ENCODE results near the gene MS4A4A.
"Not testable (repeated sequence)": the region's sequence is repeated elsewhere in the genome, so short reads cannot be mapped to it uniquely, and the experiment has no call there.

MS4A4A gene

DNA sequence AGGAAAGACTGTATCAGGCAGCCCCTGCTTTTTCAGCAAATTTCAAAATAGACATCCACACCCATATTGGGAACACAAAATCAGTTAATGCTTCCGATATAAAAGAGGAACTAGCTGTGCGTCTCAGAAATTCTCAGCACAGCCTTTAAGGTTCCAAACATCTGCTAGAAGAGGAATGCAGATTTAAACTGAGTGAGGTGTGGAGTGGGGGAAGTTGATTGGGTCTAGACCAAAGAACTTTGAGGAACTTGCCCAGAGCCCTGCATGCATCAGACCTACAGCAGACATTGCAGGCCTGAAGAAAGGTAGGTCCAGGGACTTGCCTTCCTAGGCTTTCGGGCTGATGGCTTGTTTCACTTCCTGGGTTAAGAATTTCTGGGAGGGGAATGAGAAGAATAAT is at the start of gene MS4A4A:
TSS of gene MS4A4A (plus strand) at position 255 of the 400 bp plus-strand sequence. CDS start at position 265, 10 bp downstream.
- peak; percentile 82 for DNase-seq

DNA sequence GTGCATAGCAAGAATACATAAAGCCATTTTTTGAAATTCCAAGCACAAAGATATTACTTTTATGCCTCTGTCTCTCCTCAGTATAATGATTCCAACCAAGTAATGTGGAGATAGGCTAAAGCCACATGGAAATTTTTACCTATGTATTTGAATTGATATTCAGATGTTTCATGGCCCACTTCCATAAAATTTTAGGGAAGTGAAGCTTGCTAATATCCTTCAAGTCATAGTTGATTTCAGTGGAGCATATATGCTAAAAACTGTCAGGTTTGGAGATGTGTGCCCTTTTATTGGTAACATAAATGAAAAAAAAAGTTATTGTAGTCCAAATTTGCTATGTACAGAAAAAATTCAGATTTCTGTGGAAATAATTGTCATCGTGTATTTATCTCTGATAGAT is 49.8 kb upstream of the MS4A4A start:
- peak; percentile 34 for DNase-seq

DNA sequence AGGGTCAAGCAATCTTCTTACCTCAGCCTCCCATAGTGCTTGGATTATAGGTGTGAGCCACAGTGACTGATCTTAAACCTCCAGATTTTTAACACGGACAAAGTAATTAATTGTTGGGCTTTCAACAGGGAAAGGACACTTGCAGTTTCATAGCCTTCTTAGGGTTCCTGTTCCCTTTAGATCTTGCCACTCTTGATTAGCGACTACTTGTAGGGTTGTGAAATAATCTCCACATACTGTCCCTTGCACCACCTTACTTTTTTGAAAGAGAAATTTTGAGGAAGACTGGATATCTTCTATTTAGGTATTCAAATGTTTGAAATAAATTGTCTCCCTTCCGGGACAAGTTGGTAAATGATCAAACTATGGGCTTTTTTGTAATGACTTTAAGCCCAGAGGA is 45.1 kb upstream of the MS4A4A start:
- peak; percentile 72 for DNase-seq

DNA sequence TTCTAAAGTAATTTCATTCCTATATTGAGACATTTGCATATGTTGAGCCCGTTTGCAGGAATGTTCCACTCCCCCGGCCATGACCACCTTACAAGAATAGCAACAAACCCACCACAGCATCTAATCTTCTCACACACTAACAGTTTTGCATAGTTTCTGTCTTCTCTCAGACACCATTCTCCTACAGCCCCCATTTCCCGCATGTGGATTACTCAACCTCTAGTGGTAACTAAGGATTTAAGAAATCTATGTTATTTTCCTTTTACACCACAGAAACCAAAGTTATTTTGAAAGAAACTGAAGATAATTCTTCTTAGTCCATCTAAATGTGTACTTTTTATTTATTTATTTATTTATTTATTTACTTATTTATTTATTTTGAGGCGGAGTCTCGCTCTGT is 39.8 kb upstream of the MS4A4A start:
- peak; percentile 17 for DNase-seq

DNA sequence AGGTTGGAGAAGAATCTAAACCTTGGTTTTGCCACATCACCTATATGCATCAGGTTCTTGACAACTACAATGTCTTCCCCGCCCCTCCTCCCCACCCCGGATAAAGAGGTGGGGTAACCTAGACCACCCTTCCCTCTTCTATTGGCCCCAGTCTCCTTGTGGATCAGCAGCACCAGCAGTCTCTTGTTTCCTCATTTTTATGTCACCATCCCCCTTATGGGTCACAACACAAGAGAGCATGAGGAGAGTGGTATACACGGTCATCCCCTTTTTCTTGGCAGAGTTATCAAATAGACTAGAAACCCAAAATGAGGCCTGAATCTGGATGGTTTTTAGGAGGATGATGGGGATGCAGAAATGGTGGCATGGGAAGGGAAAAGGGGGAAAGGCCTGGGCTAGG is 38.7 kb upstream of the MS4A4A start:
- DNase-seq = no peak

DNA sequence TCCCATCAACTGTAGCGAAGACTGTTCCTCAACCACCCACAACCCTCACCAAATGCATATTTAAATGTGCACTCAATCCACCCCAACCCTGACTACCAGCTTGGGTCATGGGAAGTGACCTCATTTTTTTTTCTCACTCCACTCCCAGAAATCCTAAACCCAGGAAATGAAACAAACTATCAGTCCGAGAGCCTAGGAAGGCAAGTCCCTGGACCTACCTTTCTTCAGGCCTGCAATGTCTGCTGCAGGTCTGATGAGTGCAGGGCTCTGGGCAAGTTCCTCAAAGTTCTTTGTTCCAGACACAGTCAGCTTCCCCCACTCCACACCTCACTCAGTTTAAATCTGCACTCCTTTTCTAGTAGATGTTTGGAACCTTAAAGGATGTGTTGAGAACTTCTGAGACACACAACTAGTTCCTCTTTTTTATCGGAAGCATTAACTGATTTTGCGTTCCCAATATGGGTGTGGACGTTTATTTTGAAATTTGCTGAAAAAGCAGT is 37.7 kb upstream of the MS4A4A start, which contains the start of gene MS4A4E:
TSS of gene MS4A4E (minus strand) at position 398 of the 500 bp plus-strand sequence. CDS start 13,082 bp downstream, outside the sequence.
- peak; percentile 64 for DNase-seq

DNA sequence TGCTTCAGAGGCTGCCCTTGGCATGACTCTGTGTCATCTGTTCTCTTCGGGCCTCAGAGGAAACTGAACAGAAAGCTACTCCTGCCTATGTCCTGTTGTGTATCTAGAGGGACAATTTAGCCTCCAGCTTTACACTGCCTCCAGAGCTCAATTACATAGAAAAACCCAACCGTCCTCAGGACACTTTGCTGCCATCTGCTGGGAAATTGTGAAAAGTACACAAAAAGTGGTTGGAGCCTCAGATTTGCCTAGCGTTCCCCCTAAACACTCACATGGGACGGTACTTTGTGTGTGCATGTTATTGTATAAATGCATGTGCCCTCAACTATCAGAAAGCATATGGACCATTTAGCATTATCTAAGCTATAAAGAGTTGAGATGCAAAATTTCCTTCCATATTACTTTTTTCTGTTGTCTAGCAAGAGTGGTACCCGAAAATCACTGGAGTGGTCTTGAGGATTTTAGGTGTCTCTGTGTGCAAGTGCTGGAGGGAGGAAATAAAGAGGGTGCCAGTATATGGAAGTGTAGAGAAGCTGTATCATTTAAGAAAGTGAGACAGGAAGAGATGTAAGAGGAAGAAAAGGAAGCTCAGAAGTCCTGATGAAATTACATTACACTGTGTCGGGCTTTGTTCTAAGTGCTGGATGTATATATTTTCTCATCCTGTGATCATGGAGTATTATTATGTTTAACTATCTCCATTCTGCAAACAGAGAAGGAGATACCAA is 28.8 kb upstream of the MS4A4A start:
- DNase-seq = peak; percentile 64

DNA sequence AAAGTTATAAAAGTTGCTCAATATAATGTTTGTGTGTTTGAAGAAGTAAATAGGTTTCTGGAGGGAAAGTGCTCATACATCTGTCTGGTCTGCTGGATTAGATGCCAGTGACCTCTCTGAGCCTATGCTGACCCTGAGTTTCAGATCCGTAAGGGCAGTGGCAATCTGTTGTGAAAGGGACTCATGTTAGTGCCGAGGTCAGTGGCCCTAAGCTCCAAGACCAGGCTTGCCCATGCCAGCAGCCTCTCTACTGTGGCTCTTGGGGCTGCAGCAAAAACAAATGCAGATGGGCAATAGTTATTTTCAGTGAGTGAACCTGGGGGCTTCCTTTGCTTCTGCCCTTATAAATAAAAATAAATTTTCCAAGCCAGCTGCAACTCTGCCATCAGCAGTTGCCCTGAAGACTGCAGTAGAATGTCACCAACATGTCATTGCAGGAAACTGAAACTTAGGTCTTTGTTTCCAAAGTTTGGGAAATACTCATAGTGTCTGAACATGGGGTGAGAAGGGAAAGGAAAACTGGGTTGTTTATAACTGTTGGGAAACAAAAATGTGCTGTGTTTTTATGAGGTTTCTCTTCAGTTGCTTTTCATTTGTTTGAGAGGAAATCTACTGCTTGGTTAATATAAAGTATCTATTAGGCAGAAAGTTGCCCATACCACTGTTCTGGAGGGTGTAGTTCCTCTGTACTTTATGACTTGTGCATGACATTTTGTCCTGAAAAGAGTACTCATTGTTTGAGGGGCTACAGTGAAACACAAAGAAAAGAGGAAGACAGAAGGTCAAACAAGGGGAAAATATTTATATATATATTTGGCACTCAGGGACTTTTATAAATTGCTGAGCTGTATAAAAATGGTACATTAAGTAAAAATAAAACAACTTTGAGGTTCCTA is 28.0 kb upstream of the MS4A4A start:
- DNase-seq = peak; percentile 86

DNA sequence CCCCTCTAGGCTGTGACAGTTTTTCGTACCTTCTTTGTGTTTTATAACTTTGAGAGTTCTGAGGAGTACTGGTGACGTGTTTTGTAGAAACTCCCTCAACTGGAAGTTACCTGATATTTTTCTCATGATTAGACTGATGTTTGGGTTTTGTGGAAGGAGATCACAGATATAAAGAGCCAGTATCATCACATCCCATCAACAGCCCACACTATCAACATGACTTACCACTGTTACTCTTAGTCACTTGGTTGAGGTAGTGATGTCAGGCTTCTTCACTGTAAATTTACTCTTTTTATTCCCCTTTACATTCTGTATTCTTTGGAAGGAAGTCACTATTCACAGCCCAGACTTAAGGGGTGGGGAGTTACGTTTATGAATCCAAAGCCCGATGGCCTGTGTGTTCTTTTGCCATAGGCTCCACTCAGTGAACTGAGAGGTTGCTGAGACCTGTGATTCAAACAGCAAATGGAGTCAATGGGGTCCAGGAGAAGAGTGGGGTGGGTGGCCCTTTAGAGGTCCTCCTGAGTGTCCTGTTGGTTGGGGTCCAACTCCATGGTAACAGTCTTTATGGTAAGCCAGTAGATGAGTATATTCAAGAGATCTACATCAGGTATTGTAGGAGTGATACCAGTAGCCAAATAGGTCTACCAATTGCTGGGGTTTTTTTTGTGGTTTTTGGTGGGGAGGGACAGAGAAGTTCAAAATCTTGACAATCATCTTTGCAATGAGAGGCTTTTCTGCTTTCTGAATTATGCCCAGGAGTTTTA is 22.3 kb upstream of the MS4A4A start:
- no peak for DNase-seq

DNA sequence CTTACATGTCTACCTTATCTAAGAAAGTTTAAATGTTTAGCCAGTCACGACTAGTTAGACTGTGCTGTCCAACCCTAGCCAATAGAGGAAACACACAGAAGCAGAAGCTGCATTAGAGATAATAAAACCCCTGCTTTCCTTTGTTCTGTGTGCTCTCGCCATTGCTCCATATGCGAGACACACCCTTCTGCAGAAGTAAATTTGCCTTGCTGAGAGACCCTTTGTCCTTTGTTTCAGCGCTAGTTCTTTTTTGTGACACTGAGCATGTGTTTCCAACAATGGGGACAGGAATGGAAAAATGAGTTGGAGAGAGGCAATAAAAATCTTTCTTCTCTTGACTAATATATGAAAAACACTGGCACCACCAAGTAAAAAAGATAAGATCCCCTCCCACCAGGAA is 19.5 kb upstream of the MS4A4A start:
- no peak for DNase-seq

DNA sequence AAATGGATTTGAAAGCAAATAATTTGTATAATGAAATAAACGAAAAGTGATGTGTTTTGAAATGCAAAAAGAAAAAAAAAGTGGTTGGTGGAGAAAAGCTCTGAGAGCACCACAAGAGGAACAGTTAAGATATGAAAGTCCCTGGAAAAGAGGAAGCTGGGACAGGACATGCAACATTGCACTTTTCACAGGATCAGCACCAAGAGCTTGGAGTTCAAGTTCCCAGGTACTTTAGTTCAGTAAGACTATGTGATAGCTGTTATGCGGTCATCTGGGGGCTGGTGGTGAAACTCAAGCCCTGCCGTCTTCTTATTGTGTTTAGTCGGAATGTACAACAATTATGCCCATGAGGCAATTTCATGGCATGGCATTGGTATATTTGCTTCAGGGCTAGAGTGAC is 17.1 kb upstream of the MS4A4A start:
- peak; percentile 79 for DNase-seq

DNA sequence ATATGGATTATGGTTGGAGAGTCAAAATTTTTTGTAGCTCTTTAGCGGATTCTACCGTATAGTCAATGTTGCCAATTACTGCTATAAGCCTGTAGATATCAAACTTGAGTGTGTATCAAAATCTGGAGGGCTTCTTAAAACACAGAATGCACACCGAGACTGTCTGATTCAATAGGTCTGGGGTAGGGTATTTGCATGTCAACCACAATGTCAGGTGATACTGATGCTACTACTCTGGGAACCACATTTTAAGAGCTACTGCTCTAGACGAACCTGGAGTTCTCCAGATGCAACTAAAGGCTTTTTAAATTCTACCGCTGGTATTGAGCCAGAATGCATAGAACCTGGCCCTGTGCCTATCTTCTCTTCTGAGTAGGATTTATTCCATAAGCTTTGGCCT is 15.8 kb upstream of the MS4A4A start:
- DNase-seq = no peak

DNA sequence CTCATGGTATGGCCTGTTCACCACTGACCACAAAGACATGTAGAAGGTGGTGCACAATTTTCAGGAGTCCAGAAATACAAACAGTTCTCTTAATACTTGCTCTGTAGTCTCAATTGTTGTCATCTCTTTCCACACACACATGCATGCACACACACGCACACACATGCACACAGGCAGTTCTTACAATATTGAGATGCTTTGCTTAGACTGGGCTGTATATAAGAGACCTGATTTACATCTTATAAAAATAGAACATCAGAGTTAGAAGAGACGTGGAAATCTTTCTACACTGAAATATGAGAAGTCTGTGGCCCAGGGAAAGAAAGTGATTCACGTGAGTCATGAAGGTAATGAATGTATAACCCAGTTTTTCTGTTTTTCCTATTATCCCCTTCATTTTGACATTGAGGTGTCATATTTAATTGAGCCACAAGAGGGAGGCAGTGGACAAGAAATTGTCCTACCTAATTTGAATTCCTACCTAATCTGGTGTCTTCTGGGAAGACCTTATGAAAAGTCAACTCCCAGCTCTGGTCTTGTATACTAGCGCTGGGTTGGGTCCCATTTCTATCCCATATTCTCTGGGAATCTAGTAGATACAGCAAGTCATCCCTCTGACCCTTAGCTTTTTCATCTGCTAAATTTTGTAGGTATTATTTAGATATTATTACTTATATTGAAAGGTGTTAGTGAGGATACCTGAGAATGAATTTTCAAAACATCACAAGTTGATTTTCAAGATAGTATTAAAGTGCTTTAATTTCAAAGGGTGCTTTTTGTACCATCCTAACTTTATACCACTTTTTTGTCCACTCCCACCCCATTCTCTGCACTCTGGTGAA is 14.9 kb upstream of the MS4A4A start:
- peak; percentile 64 for DNase-seq

DNA sequence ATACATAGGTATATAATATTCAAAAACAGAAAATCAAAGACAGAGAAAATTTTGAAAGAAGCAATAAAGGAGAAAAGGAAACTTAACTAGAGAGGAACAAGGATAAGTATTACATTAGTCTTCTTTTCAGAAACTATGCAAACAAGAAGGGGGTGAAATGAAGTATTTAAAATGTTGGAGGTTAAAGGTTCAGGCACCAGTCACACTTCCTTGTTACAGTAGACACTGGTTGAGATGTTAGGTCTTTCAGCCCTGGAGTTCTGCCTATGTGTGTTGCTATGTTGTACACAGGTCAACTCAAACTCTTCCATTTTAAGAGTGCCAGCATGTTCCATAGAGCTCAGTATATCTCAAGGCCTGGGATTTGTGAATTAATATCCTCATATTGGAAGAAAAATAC is 6.0 kb upstream of the MS4A4A start:
- peak; percentile 70 for DNase-seq

DNA sequence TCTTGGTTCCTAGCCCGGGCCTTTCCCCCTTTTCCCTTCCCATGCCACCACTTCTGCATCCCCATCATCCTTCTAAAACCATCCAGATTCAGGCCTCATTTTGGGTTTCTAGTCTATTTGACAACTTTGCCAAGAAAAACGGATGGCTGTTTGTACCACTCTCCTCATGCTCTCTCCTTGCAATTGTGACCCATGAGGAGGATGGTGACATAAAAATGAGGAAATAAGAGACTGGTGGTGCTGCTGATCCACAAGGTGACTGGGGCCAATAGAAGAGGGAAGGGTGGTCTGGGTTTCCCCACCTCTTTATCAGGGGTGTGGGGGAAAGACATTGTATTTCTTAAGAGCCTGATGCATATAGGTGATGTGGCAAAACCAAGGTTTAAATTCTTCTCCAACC is 1.0 kb downstream of the MS4A4A start:
- peak; percentile 80 for DNase-seq

DNA sequence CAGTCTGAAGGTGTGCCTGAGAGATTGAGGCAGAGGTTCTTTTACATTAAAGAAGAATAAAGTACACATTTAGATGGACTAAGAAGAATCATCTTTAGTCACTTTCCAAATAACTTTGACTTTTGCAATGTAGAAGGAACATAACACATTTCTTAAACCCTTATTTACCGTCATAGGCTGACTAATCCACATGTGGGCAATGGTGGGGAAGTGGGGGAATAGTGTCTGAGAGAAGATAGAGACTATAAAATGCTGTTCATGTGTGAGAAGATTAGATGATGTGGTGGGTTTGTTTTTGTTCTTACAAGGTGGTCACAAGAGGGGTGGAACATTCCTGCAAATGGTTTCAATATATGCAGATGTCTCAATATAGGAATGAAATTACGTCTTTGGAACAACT is 1.8 kb downstream of the MS4A4A start:
- peak; percentile 95 for DNase-seq

DNA sequence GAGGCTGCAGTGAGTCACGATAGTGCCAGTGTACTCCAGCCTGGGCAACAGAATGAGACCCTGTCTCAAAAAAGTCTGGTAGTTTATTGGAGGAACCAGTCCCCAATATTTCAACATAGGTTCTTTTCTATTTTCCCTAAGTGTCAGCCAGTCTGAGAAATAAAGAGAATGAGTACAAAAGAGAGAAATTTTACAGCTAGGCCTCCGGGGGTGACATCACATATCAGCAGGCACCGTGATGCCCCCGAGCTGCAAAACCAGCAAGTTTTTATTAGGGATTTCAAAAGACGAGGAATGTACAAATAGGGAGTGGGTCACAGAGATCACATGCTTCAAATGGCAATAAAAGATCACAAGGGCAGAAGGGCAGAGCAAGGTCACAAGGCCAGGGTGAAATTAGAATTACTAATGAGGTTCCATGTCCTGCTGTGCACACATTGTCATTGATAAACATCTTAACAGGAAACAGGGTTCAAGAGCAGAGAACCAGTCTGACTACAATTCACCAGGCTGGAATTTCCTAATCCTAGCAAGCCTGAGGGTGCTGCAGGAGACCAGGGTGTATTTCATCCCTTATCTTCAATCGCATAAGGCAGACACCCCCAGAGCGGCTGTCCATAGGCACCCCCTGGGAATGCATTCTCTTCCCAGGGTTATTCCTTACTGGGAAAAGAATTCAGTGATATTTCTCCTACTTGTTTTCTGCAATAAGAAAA is 5.1 kb downstream of the MS4A4A start:
- DNase-seq = peak; percentile 54

DNA sequence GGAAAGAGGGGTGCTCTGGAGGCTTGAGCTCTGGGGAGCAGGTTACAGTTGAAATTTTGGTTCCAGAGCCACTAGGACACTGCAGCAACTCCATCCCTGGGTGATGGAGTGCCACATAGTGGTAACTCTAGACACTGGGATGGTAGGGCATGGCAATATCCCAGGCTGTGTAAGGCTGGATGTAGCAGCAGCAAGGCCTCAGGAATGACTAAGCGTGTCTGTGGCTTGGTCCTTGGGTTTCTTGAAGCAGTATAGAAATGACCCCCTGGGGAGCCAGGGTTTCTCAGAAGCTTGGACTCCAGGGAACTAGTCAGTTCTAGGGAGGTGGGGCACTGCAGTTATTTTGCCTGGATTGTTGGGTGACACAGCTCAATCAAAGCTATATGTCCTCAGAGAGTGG is 8.1 kb downstream of the MS4A4A start:
- no peak for DNase-seq

DNA sequence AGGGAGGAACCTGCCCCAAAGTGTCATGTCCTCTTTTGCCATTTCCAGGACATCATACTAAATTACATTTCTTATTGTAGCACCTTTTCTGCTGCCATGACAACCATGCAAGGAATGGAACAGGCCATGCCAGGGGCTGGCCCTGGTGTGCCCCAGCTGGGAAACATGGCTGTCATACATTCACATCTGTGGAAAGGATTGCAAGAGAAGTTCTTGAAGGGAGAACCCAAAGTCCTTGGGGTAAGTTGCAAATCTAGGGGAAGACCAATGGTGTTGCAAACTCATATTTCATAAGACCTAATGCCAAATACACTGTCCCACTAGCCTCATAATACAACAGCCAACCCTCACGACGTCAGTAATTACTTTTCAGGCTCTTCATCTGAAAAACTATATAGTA is 11.7 kb downstream of the MS4A4A start:
- DNase-seq = peak; percentile 54

DNA sequence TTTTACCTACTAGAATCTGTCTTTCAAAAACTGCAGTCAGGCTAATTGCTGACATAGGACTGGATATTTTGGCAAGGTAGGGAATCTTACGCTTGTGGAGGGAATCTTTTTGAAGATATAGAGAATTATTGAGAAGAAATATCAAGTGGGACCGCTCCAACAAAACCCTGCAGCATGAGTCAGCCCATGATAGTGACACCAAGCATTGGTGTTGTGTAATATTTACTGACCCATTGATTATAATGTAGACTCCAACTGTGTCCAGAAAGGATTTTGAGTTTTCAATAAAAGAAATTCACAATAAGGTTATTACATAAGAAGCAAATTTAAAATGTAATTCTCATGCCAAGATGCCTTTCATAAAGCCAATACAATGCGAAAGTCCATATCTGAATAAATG is 20.7 kb downstream of the MS4A4A start:
- no peak for DNase-seq

DNA sequence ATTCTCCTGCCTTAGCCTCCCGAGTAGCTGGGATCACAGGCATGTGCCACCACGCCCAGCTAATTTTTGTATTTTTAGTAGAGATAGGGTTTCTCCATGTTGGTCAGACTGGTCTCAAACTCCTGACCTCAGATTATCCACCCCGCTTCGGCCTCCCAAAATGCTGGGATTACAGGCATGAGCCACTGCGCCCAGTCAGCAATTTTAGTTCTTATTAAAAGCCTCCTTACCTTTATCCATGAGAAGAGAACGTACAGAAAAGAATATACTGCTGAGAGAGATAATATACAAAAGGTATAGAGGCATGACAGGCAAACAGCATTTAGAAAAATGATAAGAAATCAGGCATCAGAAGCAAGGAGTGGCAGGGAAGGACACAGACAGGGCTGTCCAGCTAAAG is 21.4 kb downstream of the MS4A4A start:
- not testable (repeated sequence) for DNase-seq

Data from inflammatory macrophage treated with lipopolysaccharide for 4 hours (primary cell).